ENCODE measurements around the gene NIFK.
"Not testable (repeated sequence)": the region's sequence is repeated elsewhere in the genome, so short reads cannot be mapped to it uniquely, and the experiment has no call there.

NIFK gene

DNA sequence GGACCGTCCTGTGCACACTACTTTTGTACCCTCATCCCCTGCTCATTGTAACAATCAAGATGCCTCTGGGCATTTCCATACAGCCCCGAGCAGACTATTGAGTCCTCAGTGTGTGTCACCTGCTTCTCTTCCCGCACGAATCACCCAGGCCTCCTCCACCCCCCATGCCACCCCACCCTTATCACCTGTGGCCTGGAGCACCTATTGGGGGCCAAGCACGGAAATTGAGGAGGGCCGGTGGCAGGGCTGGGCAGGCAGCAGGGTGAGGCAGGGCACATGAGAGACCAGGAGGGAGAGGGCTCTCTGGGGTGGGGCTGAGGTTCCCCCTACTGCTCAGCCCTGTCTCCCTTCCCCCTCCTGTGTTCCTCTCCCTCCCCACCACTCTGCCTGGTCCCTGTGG is 4.3 kb upstream of the NIFK start:
- no peak overlapping the region for H3K4me2 ChIP-seq (ENCODE audit: insufficient read depth, low read length, poor library complexity, severe bottlenecking)
- no peak overlapping the region for H4K91ac ChIP-seq (ENCODE audit: low read depth, low read length, poor library complexity)
- H3K14ac ChIP-seq (ENCODE audit: low read length), result no peak overlapping the region
- H3K9me3 ChIP-seq (replicated peaks in 1 of 2; ENCODE audit: control insufficient read depth in 2 of 2, insufficient read depth in 1 of 2, low read depth in 1 of 2, low read length in 2 of 2), result no peaks in the 10 kb centered on the region
- no peak overlapping the region for H3K27ac ChIP-seq (replicated peaks; ENCODE audit: low read length)
- H2AK5ac ChIP-seq (ENCODE audit: low read depth, low read length), result peak overlapping the region; percentile 70
- H2BK120ac ChIP-seq (ENCODE audit: low read depth, low read length), result no peak overlapping the region
- H2AFZ ChIP-seq (ENCODE audit: low read length), result no peak overlapping the region
- H3K9ac ChIP-seq (ENCODE audit: low read depth, low read length, poor library complexity), result no peak overlapping the region
- H3K79me1 ChIP-seq (ENCODE audit: low read depth, low read length), result peaks cover 5% of the 10 kb centered on the region
- H3K27me3 ChIP-seq (ENCODE audit: control insufficient read depth in 3 of 3, insufficient read depth in 3 of 3, low read depth in 1 of 3, low read length in 3 of 3), result peaks cover 0 to 11% (median 0%) of the 10 kb centered on the region in 3 experiments
- no peak overlapping the region for H3K4me3 ChIP-seq (ENCODE audit: low read length in 2 of 2)
- no peak overlapping the region for H4K8ac ChIP-seq (ENCODE audit: low read depth, low read length)
- peaks cover 0 to under 1% of the 10 kb centered on the region in 2 donors for H3K4me1 ChIP-seq (ENCODE audit: control insufficient read depth in 2 of 2, insufficient read depth in 1 of 2, low read depth in 1 of 2, low read length in 2 of 2)
- H2BK12ac ChIP-seq (ENCODE audit: low read length), result peak overlapping the region; percentile 6
- no peak overlapping the region for H2BK5ac ChIP-seq (ENCODE audit: low read length)
- no peak overlapping the region for H2BK15ac ChIP-seq (ENCODE audit: low read length)
- no CpG with 5 or more reads among the region's 6 CpGs for WGBS, 2 donors (ENCODE audit: extremely low coverage in 2 of 2, insufficient read length in 2 of 2, insufficient replicate concordance in 1 of 2)
- no peak overlapping the region for H3K4ac ChIP-seq (ENCODE audit: low read length)
- H3K36me3 ChIP-seq (replicated peaks in 1 of 2; ENCODE audit: control insufficient read depth in 2 of 2, insufficient read depth in 2 of 2, low read length in 2 of 2), result no peaks in the 10 kb centered on the region
- DNase-seq (ENCODE audit: low spot score), result no peak
- no peak overlapping the region for H3K18ac ChIP-seq (ENCODE audit: low read length)
- H3K23ac ChIP-seq (ENCODE audit: low read depth, low read length, poor library complexity), result no peak overlapping the region

DNA sequence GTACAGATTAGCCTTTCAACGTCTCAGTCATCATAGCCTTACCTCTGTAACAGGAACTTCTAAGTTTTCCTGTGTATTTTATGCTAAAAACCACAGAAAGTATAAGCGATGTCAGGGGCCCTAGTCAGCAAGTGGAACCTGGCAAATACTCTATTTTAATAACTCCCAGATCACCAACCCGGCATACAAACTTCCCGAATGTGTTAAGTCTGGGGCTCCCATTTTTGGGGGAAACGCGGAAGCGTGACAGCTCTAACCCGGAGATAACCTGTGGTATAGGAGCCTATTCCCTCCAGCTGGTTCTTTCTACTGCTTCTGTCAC is 574 bp downstream of the NIFK start:
- no peaks in the 10 kb centered on the region for H3K9me3 ChIP-seq (replicated peaks in 1 of 2; ENCODE audit: control insufficient read depth in 2 of 2, insufficient read depth in 1 of 2, low read depth in 1 of 2, low read length in 2 of 2)
- H3K4me1 ChIP-seq (ENCODE audit: control insufficient read depth in 2 of 2, insufficient read depth in 1 of 2, low read depth in 1 of 2, low read length in 2 of 2), result peaks cover 0 to 1% of the 10 kb centered on the region in 2 donors
- no peak overlapping the region for H3K27ac ChIP-seq (replicated peaks; ENCODE audit: low read length)

DNA sequence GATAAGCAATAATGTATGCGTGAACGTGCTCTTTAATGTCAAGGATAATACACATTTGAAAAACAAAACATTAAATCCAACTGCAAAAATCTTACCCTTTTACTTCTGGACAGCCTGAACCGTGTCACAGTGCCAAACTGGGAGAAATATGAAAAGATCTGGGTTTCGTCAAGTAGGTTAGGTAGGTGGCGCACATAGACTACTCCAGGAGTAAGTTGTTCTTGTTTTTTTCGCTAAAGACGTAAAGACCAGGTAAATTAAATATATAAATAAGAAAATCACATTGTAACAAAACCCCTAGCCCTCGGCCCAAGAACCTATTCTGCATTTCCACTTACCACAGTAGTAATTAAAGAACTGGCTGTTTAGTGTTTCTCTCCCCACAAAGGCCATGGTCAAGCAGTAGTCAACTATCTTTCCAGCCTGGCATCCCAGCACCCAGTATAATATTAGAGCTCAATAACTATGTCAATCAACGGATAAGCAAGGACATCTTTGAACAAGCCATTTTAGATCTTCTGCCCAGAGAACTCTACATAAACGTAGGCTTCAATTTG is 1.1 kb downstream of the NIFK start:
- Histone ChIP-seq H3K14ac (ENCODE audit: low read length) (no peak overlapping the region), H4K8ac (ENCODE audit: low read depth, low read length) (no peak overlapping the region), H2AFZ (ENCODE audit: low read length) (no peak overlapping the region), H2BK12ac (ENCODE audit: low read length) (no peak overlapping the region), H4K91ac (ENCODE audit: low read depth, low read length, poor library complexity) (no peak overlapping the region), H2AK5ac (ENCODE audit: low read depth, low read length) (no peak overlapping the region), H3K4me1 (ENCODE audit: control insufficient read depth in 2 of 2, insufficient read depth in 1 of 2, low read depth in 1 of 2, low read length in 2 of 2) (peaks cover 0 to 1% of the 10 kb centered on the region in 2 donors), H3K79me1 (ENCODE audit: low read depth, low read length) (peaks cover 5% of the 10 kb centered on the region), H3K36me3 (replicated peaks in 1 of 2; ENCODE audit: control insufficient read depth in 2 of 2, insufficient read depth in 2 of 2, low read length in 2 of 2) (peaks cover 13 to 45% of the 10 kb centered on the region in 2 donors), H3K4ac (ENCODE audit: low read length) (no peak overlapping the region), H2BK120ac (ENCODE audit: low read depth, low read length) (no peak overlapping the region), H3K23ac (ENCODE audit: low read depth, low read length, poor library complexity) (no peak overlapping the region), H3K9ac (ENCODE audit: low read depth, low read length, poor library complexity) (no peak overlapping the region), H2BK15ac (ENCODE audit: low read length) (no peak overlapping the region), H2BK5ac (ENCODE audit: low read length) (no peak overlapping the region), H3K4me2 (ENCODE audit: insufficient read depth, low read length, poor library complexity, severe bottlenecking) (peak overlapping the region; percentile 93), H3K27me3 (ENCODE audit: control insufficient read depth in 3 of 3, insufficient read depth in 3 of 3, low read depth in 1 of 3, low read length in 3 of 3) (no peaks in the 10 kb centered on the region), H3K27ac (replicated peaks; ENCODE audit: low read length) (no peak overlapping the region), H3K18ac (ENCODE audit: low read length) (no peak overlapping the region), H3K4me3 (ENCODE audit: low read length in 2 of 2) (peak overlapping the region; percentile 93 to 96), H3K9me3 (replicated peaks in 1 of 2; ENCODE audit: control insufficient read depth in 2 of 2, insufficient read depth in 1 of 2, low read depth in 1 of 2, low read length in 2 of 2) (no peaks in the 10 kb centered on the region)
- no peak for DNase-seq (ENCODE audit: low spot score)
- WGBS, 2 donors (ENCODE audit: extremely low coverage in 2 of 2, insufficient read length in 2 of 2, insufficient replicate concordance in 1 of 2), result no CpG with 5 or more reads among the region's 10 CpGs

More for the DNA sequence above, 574 bp downstream of the NIFK start:
- Histone ChIP-seq H2BK120ac (ENCODE audit: low read depth, low read length) (no peak overlapping the region), H4K8ac (ENCODE audit: low read depth, low read length) (no peak overlapping the region), H3K4ac (ENCODE audit: low read length) (peak overlapping the region; percentile 97), H3K14ac (ENCODE audit: low read length) (no peak overlapping the region), H3K18ac (ENCODE audit: low read length) (peak overlapping the region; percentile 59), H4K91ac (ENCODE audit: low read depth, low read length, poor library complexity) (no peak overlapping the region), H2AFZ (ENCODE audit: low read length) (peak overlapping the region; percentile 95), H2AK5ac (ENCODE audit: low read depth, low read length) (peak overlapping the region; percentile 81), H2BK12ac (ENCODE audit: low read length) (no peak overlapping the region), H3K4me2 (ENCODE audit: insufficient read depth, low read length, poor library complexity, severe bottlenecking) (peak overlapping the region; percentile 93), H2BK5ac (ENCODE audit: low read length) (peak overlapping the region; percentile 82), H3K23ac (ENCODE audit: low read depth, low read length, poor library complexity) (peak overlapping the region; percentile 80), H3K9ac (ENCODE audit: low read depth, low read length, poor library complexity) (peak overlapping the region; percentile 90), H3K27me3 (ENCODE audit: control insufficient read depth in 3 of 3, insufficient read depth in 3 of 3, low read depth in 1 of 3, low read length in 3 of 3) (no peaks in the 10 kb centered on the region), H2BK15ac (ENCODE audit: low read length) (no peak overlapping the region), H3K36me3 (replicated peaks in 1 of 2; ENCODE audit: control insufficient read depth in 2 of 2, insufficient read depth in 2 of 2, low read length in 2 of 2) (peaks cover 11 to 40% of the 10 kb centered on the region in 2 donors), H3K79me1 (ENCODE audit: low read depth, low read length) (peaks cover 5% of the 10 kb centered on the region), H3K4me3 (ENCODE audit: low read length in 2 of 2) (peak overlapping the region; percentile 93 to 96)
- no peak for DNase-seq (ENCODE audit: low spot score)
- WGBS, 2 donors (ENCODE audit: extremely low coverage in 2 of 2, insufficient read length in 2 of 2, insufficient replicate concordance in 1 of 2), result no CpG with 5 or more reads among the region's 8 CpGs

DNA sequence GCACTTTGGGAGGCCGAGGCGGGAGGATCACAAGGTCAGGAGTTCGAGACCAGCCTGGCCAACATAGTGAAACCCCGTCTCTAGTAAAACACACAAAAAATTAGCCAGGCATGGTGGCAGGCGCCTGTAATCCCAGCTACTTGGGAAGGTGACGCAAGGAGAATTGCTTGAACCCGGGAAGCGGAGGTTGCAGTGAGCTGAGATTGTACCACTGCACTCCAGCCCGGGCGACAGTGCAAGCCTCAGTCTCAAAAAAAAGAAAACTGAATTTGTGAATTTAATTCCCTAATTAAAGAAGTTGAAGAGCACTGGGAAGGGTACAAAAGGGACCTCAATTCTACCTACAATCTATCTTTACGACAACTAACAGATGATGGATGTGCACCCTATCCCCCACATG is 2.1 kb downstream of the NIFK start:
- not testable (repeated sequence) for H3K4ac ChIP-seq (ENCODE audit: low read length); H4K91ac ChIP-seq (ENCODE audit: low read depth, low read length, poor library complexity); H3K4me1 ChIP-seq (ENCODE audit: control insufficient read depth in 2 of 2, insufficient read depth in 1 of 2, low read depth in 1 of 2, low read length in 2 of 2); H3K27me3 ChIP-seq (ENCODE audit: control insufficient read depth in 3 of 3, insufficient read depth in 3 of 3, low read depth in 1 of 3, low read length in 3 of 3); H3K79me1 ChIP-seq (ENCODE audit: low read depth, low read length); DNase-seq (ENCODE audit: low spot score); H2BK15ac ChIP-seq (ENCODE audit: low read length); H3K18ac ChIP-seq (ENCODE audit: low read length); H2BK12ac ChIP-seq (ENCODE audit: low read length); H4K8ac ChIP-seq (ENCODE audit: low read depth, low read length); H3K14ac ChIP-seq (ENCODE audit: low read length); H2BK120ac ChIP-seq (ENCODE audit: low read depth, low read length); H3K4me3 ChIP-seq (ENCODE audit: low read length in 2 of 2); H3K23ac ChIP-seq (ENCODE audit: low read depth, low read length, poor library complexity); H3K4me2 ChIP-seq (ENCODE audit: insufficient read depth, low read length, poor library complexity, severe bottlenecking); H3K9ac ChIP-seq (ENCODE audit: low read depth, low read length, poor library complexity); H3K27ac ChIP-seq (replicated peaks; ENCODE audit: low read length); H2AK5ac ChIP-seq (ENCODE audit: low read depth, low read length); H3K9me3 ChIP-seq (replicated peaks in 1 of 2; ENCODE audit: control insufficient read depth in 2 of 2, insufficient read depth in 1 of 2, low read depth in 1 of 2, low read length in 2 of 2); H2BK5ac ChIP-seq (ENCODE audit: low read length); H2AFZ ChIP-seq (ENCODE audit: low read length)
- WGBS, 2 donors (ENCODE audit: extremely low coverage in 2 of 2, insufficient read length in 2 of 2, insufficient replicate concordance in 1 of 2), result no CpG with 5 or more reads among the region's 11 CpGs
- peaks cover 16 to 54% of the 10 kb centered on the region in 2 donors for H3K36me3 ChIP-seq (replicated peaks in 1 of 2; ENCODE audit: control insufficient read depth in 2 of 2, insufficient read depth in 2 of 2, low read length in 2 of 2)

Data from neuronal stem cell (in vitro differentiated cells).